HCT116 (cell line): ENCODE data around the gene LRRK1. TPM values are rescaled to one million over a fixed set of nuclear protein-coding genes. Genes with fewer than 3 reads are reported as not detected.

Source experiments
- ATAC-seq: fragments of 200-7000 bp; cut with Tn5 transposase; 2 replicates; pipeline ENCODE4 v1.9.1; 2020; ENCODE audit warnings: mild to moderate bottlenecking, moderate library complexity
- BruUV-seq: library from RNA; stranded (reverse); fragments of 400-500 nt; replicated peaks from 2 replicates; lab custom pipeline; 2021; lab: Mats Ljungman, UMichigan
- CTCF ChIA-PET: fragments of 300-600 bp; sonication (Branson Sonifier 250); formaldehyde crosslinking; loops from one replicate; lab custom pipeline; 2021; ENCODE audit warnings: antibody characterized with exemption; lab: Charles Lee
- POLR2A ChIA-PET: fragments of 300-600, 350-600 bp; sonication (Branson Sonifier 250); formaldehyde crosslinking; loops from one replicate; lab custom pipeline; 2021; ENCODE audit warnings: antibody characterized with exemption; lab: Charles Lee
- RAD21 ChIA-PET, 2 experiments: fragments of 300-600 bp; sonication (Branson Sonifier 250); formaldehyde crosslinking; loops; one replicate each; lab custom pipeline; 2023; ENCODE audit warnings: low total read pairs in 2 of 2; ENCODE audit not compliant: uncharacterized antibody in 2 of 2, unreplicated experiment in 2 of 2, low non-redundant PET in 1 of 2; lab: Charles Lee
- DNase-seq: peaks from one replicate; pipeline ENCODE4 v3.0.0-alpha.2; 2010; ENCODE audit warnings: low read depth, low spot score
- H2AFZ ChIP-seq: fragments of 200-600 bp; shearing (Covaris generic), sonication (generic); 2 replicates; pipeline ENCODE4 v1.6.1; 2017; ENCODE audit warnings: low read depth, mixed run types, mixed read lengths, antibody characterized with exemption, low read length; ENCODE audit not compliant: poor library complexity, severe bottlenecking
- H3K27ac ChIP-seq: 2 replicates; pipeline ENCODE4 v1.5.1; 2012; ENCODE audit warnings: low read depth, low read length
- H3K27me3 ChIP-seq: fragments of 200-600 bp; sonication (generic); 2 replicates; pipeline ENCODE4 v1.6.1; 2016; ENCODE audit warnings: mixed run types, low read length, mixed read lengths; ENCODE audit not compliant: insufficient read depth
- H3K36me3 ChIP-seq, 2 experiments: fragments of 200-500 bp in 1 of 2; fragments of 200-600 bp in 1 of 2; sonication (Bioruptor generic) in 1 of 2; sonication (generic) in 1 of 2; 2 replicates each; pipeline versions ENCODE4 v1.5.1 to v1.6.1; 2014 to 2016; ENCODE audit warnings: low read length in 2 of 2, inconsistent platforms in 1 of 2, mixed read lengths in 1 of 2, mixed run types in 1 of 2; ENCODE audit not compliant: insufficient read depth in 2 of 2, control insufficient read depth in 1 of 2
- H3K4me1 ChIP-seq, 2 experiments: fragments of 200-600 bp in 1 of 2; sonication (generic) in 1 of 2; 2 replicates each; pipeline versions ENCODE4 v1.5.1 to v1.6.1; 2012 to 2017; ENCODE audit warnings: low read length in 2 of 2, inconsistent platforms in 1 of 2, mild to moderate bottlenecking in 1 of 2, mixed read lengths in 1 of 2, mixed run types in 1 of 2, moderate library complexity in 1 of 2; ENCODE audit not compliant: insufficient read depth in 2 of 2, control insufficient read depth in 1 of 2
- H3K4me2 ChIP-seq: fragments of 200-600 bp; sonication (generic); 2 replicates; pipeline ENCODE4 v1.6.1; 2017; ENCODE audit warnings: mixed run types, low read length, mixed read lengths
- H3K4me3 ChIP-seq, 2 experiments: fragments of 200-600 bp in 1 of 2; sonication (generic) in 1 of 2; replicated peaks in 1 of 2; 2 replicates each; pipeline ENCODE4 v1.5.1; 2011 to 2016; ENCODE audit warnings: low read length in 2 of 2, control low read depth in 1 of 2, low read depth in 1 of 2, mild to moderate bottlenecking in 1 of 2, mixed read lengths in 1 of 2, mixed run types in 1 of 2
- H3K79me2 ChIP-seq: fragments of 200-600 bp; sonication (generic); 2 replicates; pipeline ENCODE4 v1.6.1; 2017; ENCODE audit warnings: mild to moderate bottlenecking, mixed run types, low read length, moderate library complexity, mixed read lengths; ENCODE audit not compliant: insufficient read depth
- H3K9ac ChIP-seq: fragments of 200-600 bp; sonication (generic); 2 replicates; pipeline ENCODE4 v1.6.1; 2016; ENCODE audit warnings: low read length, mixed read lengths
- H3K9me2 ChIP-seq: fragments of 200-600 bp; sonication (generic), shearing (Covaris generic); 2 replicates; pipeline ENCODE4 v1.6.1; 2017; ENCODE audit warnings: mixed run types, mild to moderate bottlenecking, moderate library complexity; ENCODE audit not compliant: insufficient read depth
- H3K9me3 ChIP-seq, 2 experiments: fragments of 200-500 bp in 1 of 2; fragments of 200-600 bp in 1 of 2; sonication (Bioruptor generic) in 1 of 2; sonication (generic) in 1 of 2; 2 replicates each; pipeline ENCODE4 v1.6.1; 2014 to 2017; ENCODE audit warnings: low read length in 2 of 2, mixed read lengths in 2 of 2, inconsistent platforms in 1 of 2, low read depth in 1 of 2, mild to moderate bottlenecking in 1 of 2, mixed run types in 1 of 2, moderate library complexity in 1 of 2; ENCODE audit not compliant: control insufficient read depth in 1 of 2, insufficient read depth in 1 of 2
- H4K20me1 ChIP-seq: fragments of 200-600 bp; sonication (generic), shearing (Covaris generic); 2 replicates; pipeline ENCODE4 v1.6.1; 2017; ENCODE audit warnings: mixed run types, mild to moderate bottlenecking, moderate library complexity; ENCODE audit not compliant: insufficient read depth
- CBX3 ChIP-seq: IDR thresholded peaks from 2 replicates; pipeline ENCODE4 v1.6.1; 2012; ENCODE audit warnings: low read depth
- CEBPB ChIP-seq: IDR thresholded peaks from 2 replicates; pipeline ENCODE4 v1.6.1; 2012; ENCODE audit warnings: low read depth
- CTCF ChIP-seq, 3 experiments: fragments of 200-600 bp in 1 of 3; sonication (generic) in 1 of 3; IDR thresholded peaks in 2 of 3; conservative IDR thresholded peaks in 1 of 3; 2 replicates each; pipeline ENCODE4 v1.5.1; 2012 to 2017; ENCODE audit warnings: low read depth in 2 of 3, low read length in 2 of 3, antibody characterized with exemption in 1 of 3, borderline replicate concordance in 1 of 3, control low read depth in 1 of 3, mild to moderate bottlenecking in 1 of 3, mixed read lengths in 1 of 3, mixed run types in 1 of 3, moderate library complexity in 1 of 3; ENCODE audit not compliant: insufficient read depth in 1 of 3
- ELF1 ChIP-seq: IDR thresholded peaks from 2 replicates; pipeline ENCODE4 v1.6.1; 2012; ENCODE audit warnings: low read depth, borderline replicate concordance
- FOSL1 ChIP-seq: IDR thresholded peaks from 2 replicates; pipeline ENCODE4 v1.6.1; 2012; ENCODE audit warnings: low read depth
- JUND ChIP-seq: IDR thresholded peaks from 2 replicates; pipeline ENCODE4 v1.6.1; 2012
- POLR2A ChIP-seq: IDR thresholded peaks from 2 replicates; pipeline ENCODE4 v1.7.0; 2011; ENCODE audit warnings: borderline replicate concordance; ENCODE audit not compliant: insufficient read depth, insufficient read length; ENCODE audit errors: extremely low read depth
- RAD21 ChIP-seq: IDR thresholded peaks from 2 replicates; pipeline ENCODE4 v1.6.1; 2012; ENCODE audit warnings: low read depth, mild to moderate bottlenecking
- REST ChIP-seq: IDR thresholded peaks from 2 replicates; pipeline ENCODE4 v1.6.1; 2012; ENCODE audit warnings: low read depth
- SP1 ChIP-seq: IDR thresholded peaks from 2 replicates; pipeline ENCODE4 v1.6.1; 2012; ENCODE audit warnings: low read depth
- SRF ChIP-seq: IDR thresholded peaks from 2 replicates; pipeline ENCODE4 v1.6.1; 2012; ENCODE audit warnings: low read depth
- TCF7L2 ChIP-seq: IDR thresholded peaks from 2 replicates; pipeline ENCODE4 v1.7.0; 2011; ENCODE audit warnings: borderline replicate concordance, inconsistent platforms; ENCODE audit not compliant: insufficient read depth, insufficient read length; ENCODE audit errors: extremely low read depth
- ZFX ChIP-seq: fragments of 450-650 bp; IDR thresholded peaks from 2 replicates; pipeline ENCODE4 v1.6.1; 2017
- intact Hi-C: fragments of 100-400 bp; cut with micrococcal nuclease; formaldehyde crosslinking; loops from 2 replicates; pipeline ENCODE4 v1.10.0; 2022
- total RNA-seq: library from RNA; stranded (reverse); gene quantifications from one replicate; pipeline ENCODE4 v1.2.1, GENCODE V29; 2021; ENCODE audit not compliant: unreplicated experiment
- TF ChIP-seq, protein P1 (sequence below): IDR thresholded peaks from 2 replicates; pipeline ENCODE4 v1.6.1; 2011; ENCODE audit warnings: mild to moderate bottlenecking, low read length, moderate library complexity; ENCODE audit not compliant: insufficient replicate concordance; ENCODE audit errors: extremely low read depth
- TF ChIP-seq, protein P2 (sequence below): IDR thresholded peaks from 2 replicates; pipeline ENCODE4 v1.6.1; 2012

Gene LRRK1
- total RNA-seq, 1 experiment from 2014 or later, result 21.6 TPM

DNA sequence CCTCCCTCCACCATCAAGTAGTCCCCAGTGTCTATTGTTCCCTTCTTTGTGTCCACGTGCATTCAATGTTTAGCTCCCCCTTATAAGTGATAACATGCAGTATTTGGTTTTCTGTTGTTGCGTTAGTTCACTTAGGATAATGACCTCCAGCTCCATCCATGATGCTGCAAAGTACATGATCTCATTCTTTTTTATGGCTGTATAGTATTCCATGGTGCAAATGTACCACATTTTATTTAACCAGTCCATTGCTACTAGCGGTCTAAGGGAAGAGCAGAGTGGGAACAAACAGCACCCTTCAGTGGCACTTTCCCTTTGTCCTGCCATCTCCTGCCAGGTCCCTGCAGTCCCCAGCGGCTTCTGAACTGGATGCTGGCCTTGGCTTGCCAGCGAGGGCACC lies 69.1 kb downstream of the LRRK1 start:
- POLR2A ChIA-PET, result no interaction called here
- Histone ChIP-seq H3K9me3 (no peaks in the 10 kb centered on the region), H3K27me3 (no peaks in the 10 kb centered on the region), H3K27ac (no peak overlapping the region), H3K4me1 (no peaks in the 10 kb centered on the region), H3K9me2 (no peaks in the 10 kb centered on the region), H3K4me3 (no peak overlapping the region), H3K36me3 (0 out of 4 replicates have a peak, but pooled peaks cover 0 to 5% of the 10 kb centered on the region in 2 experiments), H2AFZ (no peak overlapping the region), H3K79me2 (no peaks in the 10 kb centered on the region), H3K9ac (no peak overlapping the region), H3K4me2 (no peak overlapping the region), H4K20me1 (no peaks in the 10 kb centered on the region)
- RAD21 ChIA-PET, result no interaction called here
- no TSS peak for BruUV-seq
- TF ChIP-seq, protein P1, sequence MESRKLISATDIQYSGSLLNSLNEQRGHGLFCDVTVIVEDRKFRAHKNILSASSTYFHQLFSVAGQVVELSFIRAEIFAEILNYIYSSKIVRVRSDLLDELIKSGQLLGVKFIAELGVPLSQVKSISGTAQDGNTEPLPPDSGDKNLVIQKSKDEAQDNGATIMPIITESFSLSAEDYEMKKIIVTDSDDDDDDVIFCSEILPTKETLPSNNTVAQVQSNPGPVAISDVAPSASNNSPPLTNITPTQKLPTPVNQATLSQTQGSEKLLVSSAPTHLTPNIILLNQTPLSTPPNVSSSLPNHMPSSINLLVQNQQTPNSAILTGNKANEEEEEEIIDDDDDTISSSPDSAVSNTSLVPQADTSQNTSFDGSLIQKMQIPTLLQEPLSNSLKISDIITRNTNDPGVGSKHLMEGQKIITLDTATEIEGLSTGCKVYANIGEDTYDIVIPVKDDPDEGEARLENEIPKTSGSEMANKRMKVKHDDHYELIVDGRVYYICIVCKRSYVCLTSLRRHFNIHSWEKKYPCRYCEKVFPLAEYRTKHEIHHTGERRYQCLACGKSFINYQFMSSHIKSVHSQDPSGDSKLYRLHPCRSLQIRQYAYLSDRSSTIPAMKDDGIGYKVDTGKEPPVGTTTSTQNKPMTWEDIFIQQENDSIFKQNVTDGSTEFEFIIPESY, result no peak
- no peak for TF ChIP-seq TCF7L2
- TF ChIP-seq POLR2A, result no peak
- TF ChIP-seq ELF1, result no peak
- TF ChIP-seq JUND, result no peak
- no peak for TF ChIP-seq CTCF (IDR thresholded peaks at IDR 0.05 in 2 of 3, conservative IDR thresholded peaks at IDR 0.05 in 1 of 3; ENCODE audit: borderline replicate concordance in 1 of 3, insufficient read depth in 1 of 3, low read depth in 2 of 3, low read length in 2 of 3)
- TF ChIP-seq SRF, result no peak
- no peak for TF ChIP-seq REST
- no peak for TF ChIP-seq CBX3
- no peak for TF ChIP-seq SP1
- TF ChIP-seq, protein P2, sequence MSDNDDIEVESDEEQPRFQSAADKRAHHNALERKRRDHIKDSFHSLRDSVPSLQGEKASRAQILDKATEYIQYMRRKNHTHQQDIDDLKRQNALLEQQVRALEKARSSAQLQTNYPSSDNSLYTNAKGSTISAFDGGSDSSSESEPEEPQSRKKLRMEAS, result no peak
- no peak for TF ChIP-seq RAD21
- TF ChIP-seq ZFX, result no peak
- no peak for TF ChIP-seq CEBPB
- no peak for TF ChIP-seq FOSL1
- CTCF ChIA-PET, result interaction anchor here (0.7 kb wide), 1 partner anchor 18 kb away, joined by 3 read pairs; no protein-coding TSS in a partner anchor
- DNase-seq (no peak), ATAC-seq (no peak)
- intact Hi-C loops, result no loop called here
